ENCODE data around the gene CETN3.
"Not testable (repeated sequence)": the region's sequence is repeated elsewhere in the genome, so short reads cannot be mapped to it uniquely, and the experiment has no call there.

Gene CETN3

GRCh38 chr5:90344689-90345088, 64.9 kb downstream of the CETN3 start:
- no peak for TF ChIP-seq CTCF (IDR thresholded peaks at IDR 0.05; ENCODE audit: insufficient read depth, low read length, poor library complexity, severe bottlenecking)
- DNase-seq (ENCODE audit: extremely low read depth, insufficient read length), result no peak
- H3K4me3 ChIP-seq (replicated peaks; ENCODE audit: low read depth, low read length), result no peak overlapping the region
- H3K36me3 ChIP-seq (ENCODE audit: control insufficient read depth, insufficient read depth, low read length), result no peaks in the 10 kb centered on the region
- H3K27me3 ChIP-seq (replicated peaks; ENCODE audit: control insufficient read depth, insufficient read depth, low read length), result no peaks in the 10 kb centered on the region

- H3K36me3 ChIP-seq (ENCODE audit: control insufficient read depth, insufficient read depth, low read length); H3K4me3 ChIP-seq (replicated peaks; ENCODE audit: low read depth, low read length); DNase-seq (ENCODE audit: extremely low read depth, insufficient read length); H3K27me3 ChIP-seq (replicated peaks; ENCODE audit: control insufficient read depth, insufficient read depth, low read length): not testable (repeated sequence)
Observed at GRCh38 chr5:90343731-90344130, 65.8 kb downstream of the CETN3 start.

- Histone ChIP-seq H3K36me3 (ENCODE audit: control insufficient read depth, insufficient read depth, low read length) (no peaks in the 10 kb centered on the region), H3K4me3 (replicated peaks; ENCODE audit: low read depth, low read length) (no peak overlapping the region), H3K27me3 (replicated peaks; ENCODE audit: control insufficient read depth, insufficient read depth, low read length) (no peaks in the 10 kb centered on the region)
- TF ChIP-seq CTCF (IDR thresholded peaks at IDR 0.05; ENCODE audit: insufficient read depth, low read length, poor library complexity, severe bottlenecking), result no peak
- DNase-seq (ENCODE audit: extremely low read depth, insufficient read length), result no peak
Observed at GRCh38 chr5:90342576-90342975, 67.0 kb downstream of the CETN3 start.

All from GM06990 (cell line).